ENCODE results near the gene CEACAM8. TPM values are rescaled to one million over a fixed set of nuclear protein-coding genes. Genes with fewer than 3 reads are reported as not detected.
A peak's percentile ranks its signal among the peaks of the same experiment; 100 is the strongest.

CEACAM8 gene
- total and polyA plus RNA-seq, 8 donors: 0.05 to 1.1 (median 0.12) TPM; not detected in 5

DNA sequence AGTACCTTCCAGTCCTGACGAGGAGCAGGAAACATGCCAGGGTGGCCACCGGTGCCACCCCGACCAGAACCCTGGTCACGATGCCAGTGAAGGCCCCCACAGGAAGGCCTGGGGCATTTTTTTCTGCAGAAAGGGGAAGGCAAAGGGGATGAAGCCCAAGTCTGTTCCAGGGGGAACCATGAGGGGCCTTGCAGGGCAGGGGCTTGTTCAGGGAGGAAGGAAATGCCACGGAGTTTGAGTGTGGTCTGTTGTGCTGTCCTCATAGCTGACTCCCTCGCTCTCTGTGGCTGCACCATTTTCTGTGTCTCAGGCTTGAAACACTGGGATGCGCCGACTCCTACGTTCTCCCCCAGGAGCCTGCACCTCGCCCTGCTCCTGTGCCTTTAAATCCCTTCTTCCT is 38.9 kb downstream of the CEACAM8 start:
- WGBS, 5 donors: 43 to 69% (median 60%) methylated on average over 10 of the region's 10 CpGs
- Histone ChIP-seq H3K36me3 (no peaks in the 10 kb centered on the region), H3K4me3 (no peak overlapping the region), H3K4me1 (peaks cover 0 to 19% (median 0%) of the 10 kb centered on the region in 4 donors), H3K27ac (no peak overlapping the region), H3K27me3 (peaks cover 0 to 34% (median 0%) of the 10 kb centered on the region in 3 donors), H3K9me3 (no peaks in the 10 kb centered on the region)
- intact Hi-C loops (cut with DNase I; ENCODE audit: low total_unique reads): no loop called here
- DNase-seq: no peak
- no peak for TF ChIP-seq POLR2A (IDR thresholded peaks at IDR 0.05)
- no peak for TF ChIP-seq EP300 (IDR thresholded peaks at IDR 0.05)
- no peak for TF ChIP-seq CTCF (IDR thresholded peaks at IDR 0.05)
- no peak for TF ChIP-seq POLR2AphosphoS5 (IDR thresholded peaks at IDR 0.05)

GRCh38 chr19:42555317-42555716 is 39.4 kb downstream of the CEACAM8 start:
- DNase-seq: peak in 1 of 2 donors; percentile 34
- Histone ChIP-seq H3K27me3 (peaks cover 0 to 35% (median 0%) of the 10 kb centered on the region in 3 donors), H3K4me1 (peaks cover 0 to 19% (median 0%) of the 10 kb centered on the region in 4 donors), H3K36me3 (no peaks in the 10 kb centered on the region), H3K4me3 (no peak overlapping the region), H3K9me3 (peaks cover 0 to 5% (median 0%) of the 10 kb centered on the region in 4 donors), H3K27ac (no peak overlapping the region)
- TF ChIP-seq POLR2AphosphoS5 (IDR thresholded peaks at IDR 0.05) (no peak), EP300 (IDR thresholded peaks at IDR 0.05) (no peak), CTCF (IDR thresholded peaks at IDR 0.05) (no peak), POLR2A (IDR thresholded peaks at IDR 0.05) (no peak)
- intact Hi-C loops (cut with DNase I; ENCODE audit: low total_unique reads): no loop called here
- 38 to 46% (median 41%) methylated on average over 2 to 5 of the region's 5 CpGs for WGBS, 5 donors

GRCh38 chr19:42554046-42554575 is 40.6 kb downstream of the CEACAM8 start:
- no peaks in the 10 kb centered on the region for H3K36me3 ChIP-seq
- H3K27ac ChIP-seq: no peak overlapping the region
- intact Hi-C loops (cut with DNase I; ENCODE audit: low total_unique reads): no loop called here
- peaks cover 0 to 36% (median 0%) of the 10 kb centered on the region in 3 donors for H3K27me3 ChIP-seq
- no peak overlapping the region for H3K4me3 ChIP-seq
- H3K9me3 ChIP-seq: peaks cover 0 to 12% (median 3%) of the 10 kb centered on the region in 4 donors
- WGBS, 5 donors: 71 to 92% (median 85%) methylated on average over 1 to 3 of the region's 3 CpGs; no CpG with 5 or more reads in 1 of the 5 donors
- peak in 1 of 2 donors; percentile 19 for DNase-seq
- TF ChIP-seq EP300 (IDR thresholded peaks at IDR 0.05): no peak
- TF ChIP-seq POLR2AphosphoS5 (IDR thresholded peaks at IDR 0.05): no peak
- TF ChIP-seq CTCF (IDR thresholded peaks at IDR 0.05): no peak
- no peak for TF ChIP-seq POLR2A (IDR thresholded peaks at IDR 0.05)
- H3K4me1 ChIP-seq: peaks cover 0 to 19% (median 0%) of the 10 kb centered on the region in 4 donors

DNA sequence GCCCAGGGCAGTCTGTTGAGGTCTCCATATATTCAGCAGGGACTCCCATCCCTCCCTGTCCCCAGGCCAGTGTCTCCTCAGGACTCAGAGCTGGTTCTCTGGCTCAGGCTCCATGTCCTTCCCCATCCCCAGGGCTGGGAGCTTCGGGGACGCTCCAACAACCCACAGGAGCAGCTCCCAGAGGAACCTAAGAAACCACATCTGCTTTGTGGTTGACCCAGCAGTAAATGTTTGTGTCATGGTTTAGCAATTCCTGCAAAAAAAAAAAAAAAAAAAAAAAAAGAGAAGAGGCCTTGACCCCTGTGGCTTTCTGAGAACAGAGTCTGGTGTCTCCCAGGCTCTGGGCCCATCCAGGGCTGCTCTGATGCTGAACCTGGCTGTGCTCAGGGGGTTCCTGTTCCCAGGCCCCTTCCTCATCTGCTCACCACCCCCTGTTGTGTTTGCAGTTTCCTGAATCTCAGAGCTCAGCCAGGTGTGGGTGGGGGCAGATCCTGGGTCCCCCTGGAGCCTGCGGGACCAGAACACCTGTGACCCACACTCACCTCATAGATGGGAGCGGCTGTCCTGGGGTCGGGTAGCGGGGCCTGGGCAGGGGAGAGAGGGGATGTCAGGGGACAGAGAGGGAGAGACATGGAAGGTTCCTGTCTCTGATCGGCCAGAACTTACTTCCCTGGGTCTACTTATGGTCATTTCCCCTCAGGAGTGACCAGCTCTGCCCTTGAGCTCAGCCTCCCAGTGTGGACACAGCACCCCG is 41.3 kb downstream of the CEACAM8 start:
- Histone ChIP-seq H3K36me3 (no peaks in the 10 kb centered on the region), H3K27ac (no peak overlapping the region), H3K4me1 (peaks cover 0 to 19% (median 0%) of the 10 kb centered on the region in 4 donors), H3K9me3 (peaks cover 0 to 18% (median 8%) of the 10 kb centered on the region in 4 donors), H3K4me3 (no peak overlapping the region), H3K27me3 (peaks cover 0 to 36% (median 0%) of the 10 kb centered on the region in 3 donors)
- TF ChIP-seq POLR2A (IDR thresholded peaks at IDR 0.05) (no peak), EP300 (IDR thresholded peaks at IDR 0.05) (no peak), CTCF (IDR thresholded peaks at IDR 0.05) (no peak), POLR2AphosphoS5 (IDR thresholded peaks at IDR 0.05) (no peak)
- 56 to 81% (median 69%) methylated on average over 3 to 8 of the region's 8 CpGs for WGBS, 5 donors
- peak; percentile 22 to 34 for DNase-seq
- intact Hi-C loops (cut with DNase I; ENCODE audit: low total_unique reads): no loop called here

All from stomach (tissue), 9 donors.